Measurements from ENCODE around the gene EOGT.

EOGT gene

DNA sequence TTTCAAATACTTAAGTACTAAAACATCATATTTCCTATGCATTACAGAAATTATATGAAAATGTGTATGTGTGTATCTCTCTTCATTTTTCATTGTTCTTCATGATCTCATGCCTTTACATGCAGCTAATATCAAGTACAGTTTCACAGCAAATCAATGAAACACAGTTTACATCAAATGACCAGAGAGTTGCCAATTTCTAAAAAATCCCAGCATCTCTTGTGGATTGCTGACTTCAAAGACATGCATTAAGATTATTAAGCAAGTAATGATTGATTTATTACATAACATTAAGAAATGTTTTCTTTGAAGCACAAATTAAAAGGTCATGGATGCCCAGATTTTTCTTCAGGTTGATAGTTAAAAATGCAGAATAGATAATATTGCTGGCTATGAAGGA lies 50.1 kb downstream of the EOGT start:
- DNase-seq (ENCODE audit: low read depth in 2 of 2): no peak

DNA sequence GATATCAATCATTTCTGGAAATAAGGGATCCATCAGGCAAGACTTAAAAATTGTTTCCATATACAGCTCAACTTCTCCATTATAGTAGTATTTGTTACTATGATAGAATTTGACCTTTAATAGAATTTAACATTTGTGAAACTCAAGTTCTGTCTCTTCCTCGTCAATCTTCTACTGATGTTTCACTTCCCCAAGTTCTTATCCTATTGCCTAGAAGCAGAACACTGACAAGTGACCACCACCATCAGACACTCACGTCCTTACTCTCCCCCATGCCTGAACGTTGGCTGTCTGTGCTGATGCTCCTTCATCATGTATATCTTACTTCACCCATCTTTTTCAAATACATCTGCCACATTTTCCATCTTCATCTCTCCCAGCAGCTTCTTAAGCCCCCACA lies 54.6 kb downstream of the EOGT start:
- no peak for DNase-seq (ENCODE audit: low read depth in 2 of 2)

DNA sequence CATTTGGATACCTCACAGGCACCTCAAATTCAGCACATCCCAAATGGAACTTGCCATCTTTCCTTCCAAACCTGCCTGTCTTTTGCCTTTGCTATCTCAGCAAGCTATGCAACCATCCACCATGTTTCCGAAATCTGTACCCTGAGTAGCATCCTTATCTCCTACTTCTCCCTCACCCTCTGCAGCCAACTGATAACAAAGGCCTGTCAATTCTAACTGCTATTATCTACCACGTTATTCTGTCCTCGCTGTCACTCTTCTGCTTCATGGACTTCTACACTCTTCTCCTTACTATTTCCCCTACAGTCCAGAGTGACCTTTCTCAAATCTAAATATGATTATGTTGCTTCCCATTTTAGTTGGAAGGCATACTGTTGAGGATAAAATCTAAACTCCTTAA lies 55.6 kb downstream of the EOGT start:
- no peak for DNase-seq (ENCODE audit: low read depth in 2 of 2)

GRCh38 chr3:68953816-68954444 lies 59.6 kb downstream of the EOGT start:
- DNase-seq (ENCODE audit: low read depth in 2 of 2): no peak

DNA sequence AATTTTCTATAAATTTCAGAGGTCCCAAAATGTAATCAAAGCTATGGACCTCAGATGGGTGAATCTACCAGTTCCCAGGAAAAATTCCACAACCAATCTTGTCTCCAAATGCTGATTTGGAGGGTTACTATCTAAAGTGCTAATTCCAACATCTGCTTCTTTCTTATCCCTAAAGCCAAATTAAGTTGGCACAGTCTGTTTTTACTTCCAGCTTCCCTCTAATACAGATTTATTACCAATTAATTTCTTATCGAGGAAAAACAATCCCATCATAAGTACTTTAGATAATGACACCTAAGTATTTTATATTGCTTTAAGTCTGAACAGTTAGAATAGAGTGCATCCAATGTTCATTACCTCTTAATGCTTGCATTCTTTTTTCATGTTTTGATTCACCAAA lies 68.3 kb downstream of the EOGT start:
- DNase-seq (ENCODE audit: low read depth in 2 of 2): no peak

GRCh38 chr3:68943753-68944500 lies 69.6 kb downstream of the EOGT start:
- DNase-seq (ENCODE audit: low read depth in 2 of 2): no peak

GRCh38 chr3:68941055-68941454 lies 72.4 kb downstream of the EOGT start:
- DNase-seq (ENCODE audit: low read depth in 2 of 2): no peak

- no peak for DNase-seq (ENCODE audit: low read depth in 2 of 2)
These were observed 76.6 kb downstream of the EOGT start for GRCh38 chr3:68936856-68937255.

DNA sequence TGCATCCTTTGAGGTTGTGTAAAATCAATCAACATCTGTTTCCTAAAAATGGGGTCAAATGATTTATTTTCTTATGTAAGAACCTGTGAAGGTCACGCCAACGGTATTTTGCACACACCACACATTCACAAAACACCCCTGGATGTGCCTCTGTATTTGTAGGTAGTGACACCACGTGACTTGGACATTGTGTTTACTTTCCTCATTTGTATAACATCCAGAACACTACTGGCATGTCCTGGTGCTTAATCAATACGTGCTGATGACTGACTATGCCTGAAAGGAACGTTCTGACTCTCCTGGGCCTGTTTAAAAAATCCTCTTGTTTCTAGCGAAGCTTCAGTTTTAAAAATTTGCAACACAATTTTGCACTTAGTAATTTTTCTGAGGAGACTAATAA lies 77.7 kb downstream of the EOGT start:
- no peak for DNase-seq (ENCODE audit: low read depth in 2 of 2)

DNA sequence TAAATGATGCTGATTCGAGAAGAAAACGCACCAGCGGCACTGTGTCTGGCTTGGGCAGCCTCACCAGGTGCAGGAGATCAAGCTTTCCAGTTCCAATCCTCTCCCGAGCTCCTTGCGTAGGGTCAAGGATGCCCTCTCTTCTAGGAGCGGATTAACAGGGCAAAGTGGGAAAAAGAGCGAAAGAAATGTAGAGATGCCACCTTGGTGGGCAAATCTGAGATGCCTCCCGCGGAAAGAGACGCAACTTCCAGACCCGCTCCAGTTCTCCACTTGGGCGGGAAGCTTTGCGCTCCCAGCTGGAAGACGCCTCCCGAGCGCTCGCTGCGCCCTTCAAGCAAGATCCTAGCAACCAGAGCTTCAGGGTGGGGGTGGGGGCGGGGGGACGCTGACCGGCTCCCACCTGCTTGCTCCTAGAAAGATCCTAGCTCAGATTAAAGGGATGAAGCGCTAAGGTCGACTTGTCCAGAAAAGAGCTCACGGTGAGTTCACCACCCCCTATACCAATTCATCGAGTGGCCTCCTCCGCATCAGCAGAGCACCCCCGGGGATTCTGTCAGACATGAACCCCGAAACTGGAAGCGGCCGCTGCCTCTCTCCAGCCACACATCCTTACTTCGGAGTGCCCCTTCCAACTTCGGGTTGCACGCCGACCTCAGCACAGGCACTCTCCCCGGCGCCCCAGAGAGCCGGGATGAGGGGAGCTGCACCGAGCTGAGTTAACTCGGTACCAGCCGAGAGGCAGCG lies 81.9 kb downstream of the EOGT start:
- DNase-seq (ENCODE audit: low read depth in 2 of 2): no peak
